HG03575 (cell line): ENCODE measurements around the gene SHISA4.
"Not testable (repeated sequence)": the region's sequence is repeated elsewhere in the genome, so short reads cannot be mapped to it uniquely, and the experiment has no call there.

Experiments used
- ATAC-seq: cut with Tn5 transposase; IDR thresholded peaks from one replicate; pipeline ENCODE4 v1.9.1; 2021; ENCODE audit not compliant: unreplicated experiment, insufficient number of reproducible peaks, low FRiP score; ENCODE audit errors: extremely low read depth

Gene SHISA4

DNA sequence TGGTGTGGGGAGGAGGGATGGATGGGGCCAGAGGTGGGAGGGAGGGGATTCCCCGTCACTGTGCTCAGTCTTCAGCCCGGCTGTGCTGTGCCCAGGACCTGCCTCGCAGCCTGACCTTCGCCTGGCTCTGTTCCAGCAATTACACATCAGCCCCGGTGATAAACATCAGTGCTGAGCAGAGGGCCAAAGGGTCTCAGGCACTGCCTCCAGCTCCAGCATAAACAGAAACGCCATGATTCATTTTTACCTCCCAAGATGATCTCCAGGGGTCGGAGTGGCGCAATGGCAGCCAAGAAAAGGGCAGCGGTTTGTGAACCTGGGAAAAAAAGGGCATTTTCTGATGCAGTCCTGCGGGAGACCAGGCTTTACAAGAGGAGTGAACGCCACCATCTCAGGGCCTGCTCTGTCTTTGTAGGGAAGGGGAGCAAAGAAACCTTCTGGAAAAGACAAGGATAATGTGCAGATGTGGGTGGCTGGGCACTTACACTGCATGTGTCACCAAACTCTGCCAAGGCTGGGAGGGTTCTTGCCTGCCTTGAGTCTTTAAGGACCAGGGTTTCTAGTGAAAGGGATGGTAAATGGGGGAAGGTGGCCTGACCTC lies 28.1 kb downstream of the SHISA4 start:
- no peak for ATAC-seq

DNA sequence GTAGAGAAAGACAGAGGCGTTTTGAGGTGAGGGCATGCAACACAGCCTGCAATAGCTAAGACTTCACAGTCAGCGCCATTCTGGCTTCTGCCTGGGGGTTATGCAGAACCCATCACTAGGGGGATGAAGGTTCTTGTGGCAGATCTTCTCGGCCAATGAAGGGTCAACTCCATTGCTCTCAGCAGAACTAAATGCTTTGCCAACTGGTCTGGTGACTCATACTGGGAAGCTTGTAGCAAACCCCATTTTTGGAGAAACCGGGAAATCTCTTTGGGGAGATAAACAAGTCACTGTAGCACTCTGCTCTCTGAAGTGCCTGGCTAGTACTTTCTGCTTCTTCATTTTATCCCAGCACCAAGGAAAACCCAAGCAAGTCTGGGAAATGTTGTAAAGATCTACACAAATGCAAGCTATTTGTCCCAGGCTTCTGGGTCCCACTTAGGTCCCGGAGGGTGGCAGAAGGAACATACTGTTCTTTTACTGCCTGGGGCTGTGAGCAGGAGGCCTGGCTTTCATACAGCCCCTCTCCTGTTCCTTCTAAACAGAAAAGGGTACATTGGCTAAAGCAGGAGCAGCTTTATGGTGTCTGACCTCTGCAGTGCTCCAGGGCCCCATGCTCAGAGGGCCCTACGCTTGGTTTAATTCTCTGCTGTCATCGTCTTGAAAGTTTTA lies 28.8 kb downstream of the SHISA4 start:
- no peak for ATAC-seq

DNA sequence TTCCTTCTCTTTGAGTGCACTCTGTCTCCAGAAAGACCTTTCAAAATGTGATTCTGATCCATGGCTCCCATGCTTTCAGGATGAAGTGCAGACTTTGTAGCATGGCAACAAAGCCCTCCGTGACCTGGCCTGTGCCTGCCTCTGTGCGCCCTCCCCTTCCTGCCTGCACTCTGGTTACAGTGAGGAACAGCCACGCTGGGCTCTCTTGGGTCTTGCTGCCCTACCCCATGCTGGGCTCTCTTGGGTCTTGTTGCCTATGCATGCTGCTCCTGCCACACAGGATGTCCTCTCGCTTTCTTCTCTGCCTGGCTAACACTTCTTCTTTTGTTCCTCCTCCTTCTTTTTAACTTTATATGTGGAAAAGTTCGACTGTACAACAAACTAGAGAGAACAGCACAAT lies 29.6 kb downstream of the SHISA4 start:
- no peak for ATAC-seq

DNA sequence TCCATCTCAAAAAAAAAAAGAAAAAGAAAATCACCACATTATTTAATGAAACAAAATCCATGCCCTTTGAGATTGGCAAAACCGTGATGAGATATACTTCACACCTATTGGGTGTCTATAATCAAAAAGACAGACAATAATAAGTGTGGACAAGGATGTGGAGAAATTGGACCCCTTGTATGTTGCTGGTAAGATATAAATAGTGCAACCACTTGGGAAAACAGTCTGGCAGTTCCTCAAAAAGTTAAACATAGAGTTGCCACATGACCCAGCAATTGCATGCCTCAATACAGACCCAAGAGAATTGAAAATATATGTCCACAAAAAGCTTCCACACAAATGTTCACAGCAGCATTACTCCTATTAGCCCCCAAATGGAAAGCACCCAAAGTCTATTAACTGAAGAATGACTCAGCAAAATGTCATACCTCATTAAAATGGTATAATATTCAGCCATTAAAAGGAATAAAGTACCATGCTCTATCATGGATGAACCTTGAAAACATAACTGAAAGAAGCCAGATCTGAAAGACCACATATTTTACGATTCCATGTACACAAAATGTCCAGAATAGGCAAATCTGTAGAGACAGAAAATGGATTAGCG lies 33.4 kb downstream of the SHISA4 start:
- ATAC-seq, result no peak

DNA sequence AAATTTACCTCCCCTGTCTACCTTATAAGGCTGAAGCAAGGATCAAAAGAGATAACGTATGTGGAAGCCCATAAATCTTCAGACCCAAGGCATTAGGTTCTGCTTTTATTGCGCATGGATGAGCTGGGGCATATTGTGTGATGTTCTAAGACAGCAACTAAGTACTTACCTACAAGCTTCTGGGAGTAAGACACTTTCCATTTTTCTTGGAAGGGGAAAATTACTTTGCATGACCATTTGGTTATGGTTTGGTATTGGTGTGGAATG lies 36.5 kb downstream of the SHISA4 start:
- no peak for ATAC-seq

DNA sequence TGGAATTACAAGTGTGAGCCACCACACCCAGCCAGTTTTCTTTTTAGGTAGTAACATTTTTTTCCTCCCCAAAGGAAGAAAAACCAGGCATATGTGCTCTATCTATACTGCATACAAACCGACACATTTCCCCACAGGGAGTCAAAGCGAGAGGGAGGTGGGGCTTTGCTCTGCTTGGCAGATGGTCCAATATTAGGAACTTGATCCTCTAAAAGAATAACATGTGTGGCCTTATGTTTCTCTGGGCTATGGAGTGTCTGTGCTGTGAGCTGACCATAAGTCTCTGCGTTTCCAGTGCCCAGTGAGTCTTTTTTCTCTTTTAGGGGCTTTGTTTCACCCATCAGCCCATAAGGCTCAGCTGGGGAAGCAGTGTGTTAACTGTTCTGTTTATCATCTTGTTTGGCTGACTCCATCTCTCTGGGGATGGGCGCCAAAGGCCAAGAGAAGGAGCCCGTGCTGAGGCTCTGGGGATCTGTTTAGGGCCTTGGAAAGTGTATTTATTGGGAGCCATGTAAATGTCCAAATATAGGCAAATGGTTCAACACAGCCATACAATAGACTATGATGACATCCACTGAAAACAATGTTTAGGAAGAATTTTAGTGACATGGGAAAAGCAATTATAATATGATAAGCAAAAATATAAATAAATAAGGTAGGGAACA lies 37.4 kb downstream of the SHISA4 start:
- ATAC-seq, result no peak

DNA sequence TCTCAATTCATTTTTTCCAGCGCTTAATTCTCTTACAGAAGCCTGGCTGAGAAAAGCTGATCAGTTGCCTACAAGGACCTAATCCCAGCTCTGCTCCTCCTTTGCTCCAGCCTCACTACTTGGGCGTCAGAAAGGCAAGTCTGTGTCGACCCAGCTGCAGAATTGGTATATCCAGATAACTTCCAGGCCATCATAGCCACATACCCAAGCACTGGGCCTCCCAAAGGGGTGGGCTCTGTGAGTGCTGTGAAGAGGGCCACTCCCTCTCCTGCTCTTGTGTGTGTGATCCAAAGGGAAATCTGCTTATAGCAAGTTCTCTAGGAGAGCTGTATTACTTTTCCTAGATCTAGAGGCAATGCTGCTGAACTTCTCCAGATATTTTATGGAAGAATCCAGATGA lies 39.6 kb downstream of the SHISA4 start:
- ATAC-seq, result no peak

DNA sequence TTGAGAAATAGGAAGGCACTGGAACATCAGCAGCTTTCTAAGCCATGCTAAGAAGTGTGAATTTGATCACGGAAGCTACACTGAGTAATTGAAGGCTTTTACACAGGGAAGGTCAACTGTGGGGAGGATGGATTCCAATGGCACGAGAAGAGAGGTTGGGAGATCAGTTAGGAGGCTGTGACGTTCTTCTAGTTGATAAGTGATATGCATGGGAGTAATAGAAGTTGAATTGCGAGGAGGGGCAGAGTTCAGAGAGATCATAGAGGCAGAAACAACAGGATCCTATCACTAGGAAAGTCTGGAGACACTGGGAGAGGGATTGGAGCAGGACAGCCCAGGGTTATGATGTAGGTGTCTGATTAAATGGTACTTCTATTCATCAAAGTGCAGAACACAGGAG lies 41.4 kb downstream of the SHISA4 start:
- ATAC-seq, result no peak

DNA sequence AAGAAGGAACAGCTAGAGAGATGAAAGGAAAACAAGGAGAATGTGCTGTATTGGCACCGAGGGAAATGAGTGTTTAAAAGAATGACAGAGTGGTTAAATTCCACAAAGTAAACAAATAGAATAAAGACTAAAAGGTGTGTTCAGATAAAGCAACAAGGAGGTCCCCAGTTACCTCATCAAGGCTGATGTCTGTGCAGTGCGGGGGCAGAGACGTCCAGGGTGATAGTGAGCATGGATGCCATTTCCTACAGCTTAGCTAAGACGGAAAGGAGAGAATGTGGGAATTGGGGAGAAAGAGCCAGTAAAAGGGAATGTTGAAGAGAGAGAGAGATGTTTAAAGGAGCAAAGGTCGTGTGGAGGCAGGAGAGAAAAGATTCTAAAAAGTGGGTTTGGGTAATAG lies 42.1 kb downstream of the SHISA4 start:
- ATAC-seq, result no peak

DNA sequence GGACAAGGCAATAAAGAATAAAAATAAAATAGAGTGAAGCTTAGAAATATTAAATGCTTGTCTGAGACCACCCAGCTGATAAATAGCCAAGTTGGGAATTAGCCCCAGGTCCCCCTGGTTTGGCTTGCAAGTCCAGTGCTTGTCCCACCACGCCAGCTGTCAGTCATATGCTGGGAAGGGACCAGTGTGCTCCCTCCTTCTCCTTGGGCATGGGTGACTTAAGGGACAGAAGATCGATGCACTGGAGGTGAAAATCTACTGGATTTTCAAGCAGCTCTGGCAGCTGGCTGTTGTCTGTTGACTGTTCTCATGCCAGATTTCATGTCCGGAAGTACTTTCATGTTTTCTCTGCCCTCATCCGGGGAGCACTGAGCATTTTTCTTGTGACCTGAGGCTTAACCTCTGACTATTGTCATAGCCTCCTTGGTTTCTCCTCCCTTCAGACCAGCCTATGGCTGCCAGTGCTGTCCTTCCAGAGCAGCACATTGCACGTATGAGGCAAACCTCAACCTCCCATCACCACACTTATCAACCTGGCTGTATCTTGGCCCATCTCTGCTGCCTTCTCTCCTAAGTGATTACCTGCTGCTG lies 45.2 kb downstream of the SHISA4 start:
- ATAC-seq, result no peak

DNA sequence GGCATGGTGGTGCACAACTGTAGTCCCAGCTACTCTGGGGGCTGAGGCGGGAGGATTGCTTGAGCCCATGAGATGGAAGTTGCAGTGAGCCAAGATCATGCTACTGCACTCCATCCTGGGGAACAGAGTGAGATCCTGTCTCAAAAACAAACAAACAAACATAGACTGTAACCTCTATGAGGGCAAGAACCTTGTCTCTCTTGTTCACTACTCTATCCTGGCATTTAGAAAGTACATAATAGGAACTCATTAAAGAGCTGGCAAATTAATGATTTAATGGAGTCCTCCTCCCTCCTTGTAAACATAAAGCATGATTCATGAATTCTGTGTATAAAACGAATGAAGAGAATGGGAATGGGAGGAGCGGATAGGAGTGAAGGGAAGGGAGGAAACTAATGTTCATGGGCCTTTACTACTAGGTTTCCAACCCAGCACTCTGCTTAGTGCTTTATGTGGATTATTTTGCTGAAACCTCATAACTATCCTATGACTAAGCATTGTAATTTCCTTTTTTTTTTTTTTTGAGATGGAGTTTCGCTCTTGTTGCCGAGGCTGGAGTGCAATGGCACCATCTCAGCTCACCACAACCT lies 49.0 kb downstream of the SHISA4 start:
- ATAC-seq, result no peak

DNA sequence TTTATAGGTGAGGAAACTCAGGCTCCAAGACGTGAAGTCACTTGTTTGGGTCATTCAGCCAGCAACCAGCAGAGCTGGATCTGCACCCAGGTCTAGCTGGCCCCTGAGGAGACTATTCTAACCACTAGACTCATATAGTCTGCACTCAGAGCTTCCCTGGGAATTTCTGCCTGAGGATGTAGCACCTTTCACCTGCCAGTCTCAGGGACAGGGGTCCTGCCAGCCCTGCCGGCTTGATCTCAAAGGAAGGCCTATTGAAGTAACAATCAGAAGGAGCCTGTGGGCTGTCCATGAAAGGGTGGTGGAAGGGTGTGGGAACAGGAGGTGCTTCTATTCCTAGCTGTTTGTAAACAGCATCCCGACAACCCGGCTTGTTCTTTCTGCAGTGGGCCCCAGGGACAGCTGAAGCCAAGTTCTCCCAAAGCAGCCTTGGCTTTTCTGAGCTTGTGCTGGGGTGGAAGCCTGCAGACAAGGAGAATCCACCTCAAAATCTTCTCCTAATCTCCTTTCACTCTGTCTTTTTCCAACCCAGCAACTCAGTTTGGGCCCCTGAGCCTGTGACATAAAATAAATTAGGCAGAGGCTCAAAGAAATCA lies 49.8 kb downstream of the SHISA4 start:
- ATAC-seq, result no peak

DNA sequence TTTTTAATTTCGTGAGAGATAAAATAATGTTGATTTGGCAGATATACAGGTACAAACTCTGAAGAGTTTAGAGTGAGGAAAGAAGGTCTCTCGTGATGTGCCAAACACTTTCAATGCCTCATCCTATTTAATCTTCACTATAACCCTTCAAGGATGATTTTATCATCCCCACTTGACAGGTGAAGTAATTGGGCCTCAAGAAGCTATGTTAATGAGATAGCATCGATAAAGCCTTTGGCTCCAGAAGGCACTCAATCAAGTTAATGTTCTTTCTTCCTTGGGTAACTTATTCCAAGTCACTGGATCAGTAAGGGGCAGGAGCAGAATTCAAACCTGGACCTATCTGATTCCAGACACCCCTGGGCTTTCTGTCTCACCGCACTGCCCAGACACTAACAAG lies 50.5 kb downstream of the SHISA4 start:
- no peak for ATAC-seq

DNA sequence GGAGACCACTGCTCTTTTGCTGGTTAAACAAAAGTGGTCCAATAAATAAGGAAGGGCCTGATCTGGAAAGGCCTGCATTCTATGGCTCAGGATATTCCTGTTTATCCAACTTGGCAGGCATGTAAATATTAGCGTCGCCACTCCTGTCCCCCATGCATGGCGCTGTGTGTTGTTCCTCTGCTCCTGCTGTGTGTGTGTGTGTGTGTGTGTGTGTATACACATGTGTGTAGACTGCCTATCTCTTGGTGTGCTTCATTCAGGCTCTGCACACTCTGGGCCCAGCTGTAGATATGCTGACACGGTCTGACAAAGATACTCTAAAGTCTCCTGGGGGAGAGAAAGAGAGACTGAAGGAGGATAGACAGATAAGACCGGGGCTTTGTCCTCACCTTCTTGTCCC lies 50.9 kb downstream of the SHISA4 start:
- ATAC-seq, result no peak

DNA sequence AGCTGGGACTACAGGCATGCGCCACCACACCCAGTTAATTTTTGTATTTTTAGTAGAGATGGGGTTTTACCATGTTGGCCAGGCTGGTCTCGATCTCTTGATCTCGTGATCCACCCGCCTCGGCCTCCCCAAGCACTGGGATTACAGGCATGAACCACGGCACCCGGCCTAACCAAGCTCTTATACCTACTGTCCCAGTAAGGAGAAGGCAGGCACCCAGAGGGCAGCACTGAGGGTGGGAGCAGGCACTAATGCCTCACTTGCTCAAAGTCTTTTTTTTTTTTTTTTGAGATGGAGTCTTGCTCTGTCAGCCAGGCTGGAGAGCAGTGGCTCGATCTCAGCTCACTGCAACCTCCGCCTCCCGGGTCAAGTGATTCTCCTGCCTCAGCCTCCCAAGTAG lies 51.6 kb downstream of the SHISA4 start:
- ATAC-seq, result not testable (repeated sequence)

DNA sequence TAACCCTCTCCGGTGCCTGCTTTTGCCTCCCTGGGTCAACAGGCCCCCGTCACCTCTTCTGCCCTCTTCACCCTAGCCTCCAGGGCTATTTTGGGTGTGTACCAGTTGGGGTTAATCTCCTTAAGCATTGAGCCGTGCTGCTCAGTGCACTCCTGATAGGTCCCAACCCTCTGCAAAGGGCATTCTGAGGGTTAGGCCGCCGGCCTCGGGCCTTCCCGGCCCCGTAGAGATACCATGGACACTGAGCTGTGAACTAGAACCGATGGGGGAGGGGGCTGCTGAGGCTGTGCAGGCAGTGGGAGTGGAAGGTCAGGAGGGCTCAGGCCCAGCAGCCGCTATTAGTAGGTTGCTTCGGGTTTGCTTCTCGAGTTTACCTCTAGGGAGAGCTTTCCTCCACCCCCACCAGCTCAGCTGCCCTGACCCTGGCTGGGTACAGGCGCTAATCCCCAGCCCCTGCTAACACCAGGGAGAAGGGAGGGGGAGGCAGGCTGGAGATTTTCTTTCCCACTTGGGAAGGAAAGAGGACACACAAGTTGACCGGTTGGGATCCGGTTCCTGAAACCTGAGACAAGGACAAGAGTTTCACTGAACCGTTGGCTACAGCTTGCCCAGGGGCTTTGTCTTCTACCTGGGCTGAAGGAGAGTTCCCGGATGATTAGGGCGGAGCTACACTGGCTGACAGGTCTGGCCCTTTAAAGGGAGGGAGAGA lies 52.9 kb downstream of the SHISA4 start:
- no peak for ATAC-seq

DNA sequence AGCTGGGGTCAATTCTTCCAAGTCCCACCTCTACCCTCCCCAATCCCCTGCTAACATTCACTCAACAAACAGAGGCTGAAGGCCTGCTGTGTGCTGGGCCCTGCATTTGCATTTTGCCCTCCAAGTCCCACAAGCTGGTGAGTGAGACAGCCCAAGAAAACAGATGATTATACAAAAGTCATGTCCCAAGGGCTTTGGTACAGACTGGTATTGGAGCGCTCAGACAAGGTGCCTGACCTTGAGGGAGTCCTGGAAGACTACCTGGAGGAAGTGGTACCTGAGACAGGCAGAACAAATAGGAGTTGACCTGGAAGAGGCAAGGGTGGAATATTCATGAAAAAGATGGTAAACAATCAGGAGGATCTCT lies 53.4 kb downstream of the SHISA4 start:
- ATAC-seq, result no peak
